AG04449 (cell line): ENCODE data around the gene APLP2.

Experiments
- CTCF ChIA-PET: fragments of 350-600 bp; formaldehyde crosslinking; extraction: SDS; loops from one replicate; lab custom pipeline; 2021; ENCODE audit warnings: antibody characterized with exemption; lab: Yijun Ruan, JAX
- POLR2A ChIA-PET: fragments of 400-600, 350-600 bp; formaldehyde crosslinking; extraction: SDS; loops from one replicate; lab custom pipeline; 2020; ENCODE audit warnings: antibody characterized with exemption, inconsistent platforms; lab: Yijun Ruan, JAX
- DNase-seq: peaks from one replicate; pipeline ENCODE4 v3.0.0-alpha.2; 2010; ENCODE audit warnings: low read depth, low spot score
- H3K4me3 ChIP-seq: 2 replicates; pipeline ENCODE4 v1.5.1; 2011; ENCODE audit warnings: low read depth, mild to moderate bottlenecking, control low read depth, low read length
- CTCF ChIP-seq: IDR thresholded peaks from one replicate; pipeline ENCODE4 v1.5.1; 2011; ENCODE audit warnings: mild to moderate bottlenecking, moderate library complexity, low read length, control low read depth, inconsistent platforms; ENCODE audit not compliant: insufficient read depth; ENCODE audit errors: missing control alignments

APLP2 gene

GRCh38 chr11:130148796-130149326 lies 79.2 kb downstream of the APLP2 start:
- TF ChIP-seq CTCF: no peak
- CTCF ChIA-PET: interaction anchor here (0.6 to 1.1 kb wide), 2 partner anchors 16 to 228 kb away, joined by 3 read pairs; no protein-coding TSS in a partner anchor
- no peak overlapping the region for H3K4me3 ChIP-seq
- no peak for DNase-seq
- POLR2A ChIA-PET: no interaction called here

GRCh38 chr11:130150790-130151189 lies 81.1 kb downstream of the APLP2 start:
- no peak overlapping the region for H3K4me3 ChIP-seq
- CTCF ChIA-PET: interaction anchor here (0.7 to 1.8 kb wide), 2 partner anchors 42 to 228 kb away, joined by 3 to 8 read pairs; no protein-coding TSS in a partner anchor
- POLR2A ChIA-PET: no interaction called here
- no peak for TF ChIP-seq CTCF
- DNase-seq: no peak

- no peak overlapping the region for H3K4me3 ChIP-seq
- DNase-seq: no peak
- POLR2A ChIA-PET: no interaction called here
- TF ChIP-seq CTCF: no peak
- CTCF ChIA-PET: interaction anchor here (0.7 to 1.8 kb wide), 2 partner anchors 42 to 228 kb away, joined by 3 to 8 read pairs; no protein-coding TSS in a partner anchor
Measured at GRCh38 chr11:130151196-130151595, 81.5 kb downstream of the APLP2 start.

GRCh38 chr11:130156108-130157022 lies 86.7 kb downstream of the APLP2 start:
- POLR2A ChIA-PET: no interaction called here
- no peak for DNase-seq
- no peak for TF ChIP-seq CTCF
- CTCF ChIA-PET: no interaction called here
- no peak overlapping the region for H3K4me3 ChIP-seq

GRCh38 chr11:130157101-130157500 lies 87.4 kb downstream of the APLP2 start:
- CTCF ChIA-PET: no interaction called here

More at GRCh38 chr11:130157101-130157500, 87.4 kb downstream of the APLP2 start:
- POLR2A ChIA-PET: no interaction called here
- no peak for DNase-seq
- H3K4me3 ChIP-seq: no peak overlapping the region
- no peak for TF ChIP-seq CTCF
